Hepatocyte (in vitro differentiated cells): ENCODE data around the gene PPIP5K1. TPM values are rescaled to one million over a fixed set of nuclear protein-coding genes. Genes with fewer than 3 reads are reported as not detected.

ENCODE experiments used
- DNase-seq: peaks from one replicate; pipeline ENCODE4 v3.0.0-alpha.2; 2016; ENCODE audit warnings: low spot score
- H2AFZ ChIP-seq: fragments of 200-600 bp; sonication (generic); 2 replicates; pipeline ENCODE4 v1.6.0; 2016; ENCODE audit warnings: antibody characterized with exemption, mild to moderate bottlenecking
- H3K27ac ChIP-seq: fragments of 200-600 bp; sonication (generic); 2 replicates; pipeline ENCODE4 v1.5.1; 2016; ENCODE audit warnings: mild to moderate bottlenecking
- H3K27me3 ChIP-seq: fragments of 200-600 bp; sonication (generic); 2 replicates; pipeline ENCODE4 v1.6.1; 2016
- H3K36me3 ChIP-seq: fragments of 200-600 bp; sonication (generic); replicated peaks from 2 replicates; pipeline ENCODE4 v1.5.1; 2016; ENCODE audit warnings: low read depth; ENCODE audit not compliant: insufficient read depth
- H3K4me1 ChIP-seq: fragments of 200-600 bp; sonication (generic); 2 replicates; pipeline ENCODE4 v1.5.1; 2016; ENCODE audit warnings: mild to moderate bottlenecking, moderate library complexity; ENCODE audit not compliant: insufficient read depth
- H3K4me2 ChIP-seq: fragments of 200-600 bp; sonication (generic); 2 replicates; pipeline ENCODE4 v1.6.0; 2016
- H3K4me3 ChIP-seq: fragments of 200-600 bp; sonication (generic); 2 replicates; pipeline ENCODE4 v1.5.1; 2016; ENCODE audit warnings: mild to moderate bottlenecking
- H3K79me2 ChIP-seq: fragments of 200-600 bp; sonication (generic); 2 replicates; pipeline ENCODE4 v1.6.0; 2017; ENCODE audit warnings: mild to moderate bottlenecking
- H3K9me2 ChIP-seq: fragments of 200-600 bp; sonication (generic); replicated peaks from 2 replicates; pipeline ENCODE4 v1.6.0; 2017; ENCODE audit warnings: mild to moderate bottlenecking; ENCODE audit not compliant: insufficient read depth
- H3K9me3 ChIP-seq: fragments of 200-600 bp; sonication (generic); 2 replicates; pipeline ENCODE4 v1.5.1; 2016; ENCODE audit warnings: low read depth, mild to moderate bottlenecking
- H4K20me1 ChIP-seq: fragments of 200-600 bp; sonication (generic); 2 replicates; pipeline ENCODE4 v1.6.0; 2016; ENCODE audit warnings: mild to moderate bottlenecking; ENCODE audit not compliant: insufficient read depth, poor library complexity, severe bottlenecking
- CTCF ChIP-seq: fragments of 200-600 bp; sonication (generic); IDR thresholded peaks from 2 replicates; pipeline ENCODE4 v1.5.1; 2016; ENCODE audit warnings: antibody characterized with exemption, mild to moderate bottlenecking; ENCODE audit not compliant: poor library complexity
- EZH2 ChIP-seq: fragments of 200-600 bp; sonication (generic); IDR thresholded peaks from 2 replicates; pipeline ENCODE4 v1.6.1; 2016; ENCODE audit warnings: antibody characterized with exemption, mild to moderate bottlenecking, borderline replicate concordance
- EZH2phosphoT487 ChIP-seq: fragments of 200-600 bp; sonication (generic); IDR thresholded peaks from one replicate; pipeline ENCODE4 v1.6.1; 2018; ENCODE audit warnings: antibody characterized with exemption, mild to moderate bottlenecking, low read depth, moderate library complexity; ENCODE audit not compliant: unreplicated experiment, severe bottlenecking
- WGBS: methylation state at CpG from one replicate; pipeline ENCODE4 v1.1.6; 2016; ENCODE audit warnings: low lambda C conversion rate; ENCODE audit errors: missing lambda C conversion rate; 5-methylcytosine and 5-hydroxymethylcytosine counted together
- polyA plus RNA-seq: library from polyadenylated mRNA; unstranded; fragments of >200 nt; fragmentation: Nextera tagmentation; extraction: Ambion mirVana; gene quantifications from 2 replicates; pipeline ENCODE4 v1.2.1, GENCODE V29; 2016
- total RNA-seq: library from RNA; depleted of rRNA; stranded (reverse); fragments of >200 nt; gene quantifications from 2 replicates; pipeline ENCODE4 v1.2.3, GENCODE V29; 2014

PPIP5K1 gene
- total and polyA plus RNA-seq, 2 experiments from 2014 or later = 6.5 to 20.8 TPM

- H3K4me3 ChIP-seq = no peak overlapping the region
Observed at GRCh38 chr15:43508991-43509659, 80.9 kb downstream of the PPIP5K1 start.

DNA sequence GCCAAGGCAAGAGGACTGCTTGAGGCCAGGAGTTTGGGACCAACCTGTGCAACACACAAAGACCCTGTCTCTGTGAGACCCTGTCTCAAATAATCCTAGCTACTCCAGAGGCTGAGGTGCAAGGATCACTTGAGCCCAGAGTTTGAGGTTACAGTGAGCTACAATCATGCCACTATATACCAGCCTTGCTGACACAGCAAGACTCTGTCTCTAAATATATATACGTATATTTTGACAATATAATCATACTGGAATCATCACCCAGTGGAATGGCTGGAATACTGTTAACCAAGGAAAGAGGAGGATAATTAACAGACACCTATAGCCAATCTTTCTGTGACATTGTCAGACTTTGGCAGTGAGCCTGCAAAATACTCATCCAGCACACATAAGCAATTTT lies 81.6 kb downstream of the PPIP5K1 start:
- Histone ChIP-seq H3K4me3 (no peak overlapping the region), H2AFZ (no peak overlapping the region), H3K9me3 (no peaks in the 10 kb centered on the region), H3K79me2 (no peaks in the 10 kb centered on the region), H3K4me2 (no peak overlapping the region), H3K27ac (peak overlapping the region; percentile 91), H4K20me1 (no peaks in the 10 kb centered on the region), H3K4me1 (peaks cover 21% of the 10 kb centered on the region), H3K36me3 (no peaks in the 10 kb centered on the region), H3K9me2 (no peaks in the 10 kb centered on the region), H3K27me3 (peaks cover 4% of the 10 kb centered on the region)
- WGBS = 57% methylated on average over 1 of the region's 1 CpG
- TF ChIP-seq CTCF = no peak
- no peak for TF ChIP-seq EZH2
- no peak for TF ChIP-seq EZH2phosphoT487
- DNase-seq = no peak

More at GRCh38 chr15:43508991-43509659, 80.9 kb downstream of the PPIP5K1 start:
- Histone ChIP-seq H3K9me2 (no peaks in the 10 kb centered on the region), H4K20me1 (no peaks in the 10 kb centered on the region), H3K79me2 (no peaks in the 10 kb centered on the region), H3K27ac (peak overlapping the region; percentile 91), H3K4me1 (peaks cover 21% of the 10 kb centered on the region), H3K27me3 (peaks cover 4% of the 10 kb centered on the region), H2AFZ (peak overlapping the region; percentile 39), H3K4me2 (peak overlapping the region; percentile 81), H3K9me3 (no peaks in the 10 kb centered on the region), H3K36me3 (no peaks in the 10 kb centered on the region)
- TF ChIP-seq CTCF (no peak), EZH2 (no peak), EZH2phosphoT487 (no peak)
- no peak for DNase-seq
- 73% methylated on average over 9 of the region's 9 CpGs for WGBS

- H3K27me3 ChIP-seq = no peaks in the 10 kb centered on the region
- no peaks in the 10 kb centered on the region for H3K9me3 ChIP-seq
- no peaks in the 10 kb centered on the region for H3K79me2 ChIP-seq
- peaks cover 21% of the 10 kb centered on the region for H3K4me1 ChIP-seq
- no peaks in the 10 kb centered on the region for H3K9me2 ChIP-seq
- TF ChIP-seq EZH2phosphoT487 (no peak), CTCF (no peak), EZH2 (no peak)
- H2AFZ ChIP-seq = no peak overlapping the region
- no peaks in the 10 kb centered on the region for H3K36me3 ChIP-seq
- peak overlapping the region; percentile 29 for H3K27ac ChIP-seq
- H3K4me3 ChIP-seq = no peak overlapping the region
- no peaks in the 10 kb centered on the region for H4K20me1 ChIP-seq
- DNase-seq = peak; percentile 51
- 43% methylated on average over 1 of the region's 1 CpG for WGBS
- H3K4me2 ChIP-seq = no peak overlapping the region
Observed at GRCh38 chr15:43505738-43506137, 84.3 kb downstream of the PPIP5K1 start.
